Measurements from ENCODE around the gene ZNF124. TPM values are rescaled to one million over a fixed set of nuclear protein-coding genes. Genes with fewer than 3 reads are reported as not detected.

The ZNF124 gene
- total RNA-seq, 1 experiment from 2014 or later: 47.5 TPM

DNA sequence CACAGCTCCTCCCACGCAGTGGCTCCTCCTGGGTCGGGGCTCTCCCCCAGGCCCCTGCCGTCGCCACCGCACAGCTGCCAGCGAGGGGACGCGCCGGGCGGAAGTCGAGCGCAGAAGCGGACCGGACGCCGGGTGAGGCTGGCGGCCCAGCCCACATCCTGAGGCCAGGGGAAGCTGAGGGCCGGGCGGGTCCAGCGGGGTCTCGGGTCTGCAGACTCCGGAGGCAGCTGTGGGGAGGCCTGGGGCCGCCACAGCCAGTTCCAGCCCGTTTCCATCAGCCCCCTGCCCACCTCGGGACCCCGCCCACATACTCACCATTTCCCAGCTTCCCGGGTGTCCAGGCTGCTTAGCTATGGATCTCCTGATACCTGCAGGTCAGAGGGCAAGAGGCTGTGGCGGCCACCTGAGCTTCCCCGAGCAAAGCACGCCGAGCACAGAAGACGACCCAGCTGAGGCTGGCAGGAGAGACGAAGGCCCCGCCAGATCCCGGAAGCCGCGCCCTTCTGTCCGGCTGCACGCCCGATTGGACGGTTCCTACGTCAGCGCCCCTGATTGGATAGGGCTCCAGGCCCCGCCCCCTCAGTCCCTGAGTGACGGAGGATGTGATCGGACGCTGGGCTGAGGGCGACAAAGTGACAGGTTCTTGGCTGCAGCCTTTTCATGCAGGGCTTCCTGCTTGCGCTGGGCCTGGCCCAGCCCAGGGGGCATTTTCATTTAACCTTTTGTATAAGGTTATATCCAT is 38.7 kb upstream of the ZNF124 start:
- peak; percentile 97 to 98 for DNase-seq
- Histone ChIP-seq H3K9me3 (no peaks in the 10 kb centered on the region), H3K4me1 (peaks cover 7% of the 10 kb centered on the region; the same call in 1 of the 2 replicates), H3K4me3 (ENCODE audit: low read depth, low read length) (peak overlapping the region; percentile 82), H3K27me3 (replicated peaks; ENCODE audit: control insufficient read depth, insufficient read depth, low read length) (no peaks in the 10 kb centered on the region), H3K36me3 (ENCODE audit: control insufficient read depth, insufficient read depth, low read length) (no peaks in the 10 kb centered on the region; the same call in 1 of the 2 replicates)
- Mint-ChIP-seq H3K4me3 (ENCODE audit: unreplicated experiment) (peak overlapping the region; percentile 94), H3K27me3 (ENCODE audit: insufficient read depth, unreplicated experiment) (no peaks in the 10 kb centered on the region), H3K36me3 (ENCODE audit: insufficient read depth, unreplicated experiment) (peaks cover 39% of the 10 kb centered on the region), H3K27ac (ENCODE audit: unreplicated experiment) (peak overlapping the region; percentile 95), H3K4me1 (ENCODE audit: low read depth, unreplicated experiment) (peaks cover 5% of the 10 kb centered on the region), H3K9me3 (ENCODE audit: unreplicated experiment) (no peaks in the 10 kb centered on the region)
- CTCF ChIA-PET: no interaction called here
- no TSS peak for BruUV-seq (replicated peaks)
- POLR2A ChIA-PET: no interaction called here
- TF ChIP-seq, protein P1, sequence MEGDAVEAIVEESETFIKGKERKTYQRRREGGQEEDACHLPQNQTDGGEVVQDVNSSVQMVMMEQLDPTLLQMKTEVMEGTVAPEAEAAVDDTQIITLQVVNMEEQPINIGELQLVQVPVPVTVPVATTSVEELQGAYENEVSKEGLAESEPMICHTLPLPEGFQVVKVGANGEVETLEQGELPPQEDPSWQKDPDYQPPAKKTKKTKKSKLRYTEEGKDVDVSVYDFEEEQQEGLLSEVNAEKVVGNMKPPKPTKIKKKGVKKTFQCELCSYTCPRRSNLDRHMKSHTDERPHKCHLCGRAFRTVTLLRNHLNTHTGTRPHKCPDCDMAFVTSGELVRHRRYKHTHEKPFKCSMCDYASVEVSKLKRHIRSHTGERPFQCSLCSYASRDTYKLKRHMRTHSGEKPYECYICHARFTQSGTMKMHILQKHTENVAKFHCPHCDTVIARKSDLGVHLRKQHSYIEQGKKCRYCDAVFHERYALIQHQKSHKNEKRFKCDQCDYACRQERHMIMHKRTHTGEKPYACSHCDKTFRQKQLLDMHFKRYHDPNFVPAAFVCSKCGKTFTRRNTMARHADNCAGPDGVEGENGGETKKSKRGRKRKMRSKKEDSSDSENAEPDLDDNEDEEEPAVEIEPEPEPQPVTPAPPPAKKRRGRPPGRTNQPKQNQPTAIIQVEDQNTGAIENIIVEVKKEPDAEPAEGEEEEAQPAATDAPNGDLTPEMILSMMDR (IDR thresholded peaks at IDR 0.05; ENCODE audit: insufficient read depth in 1 of 2, low read depth in 1 of 2, low read length in 1 of 2, severe bottlenecking in 1 of 2, unreplicated experiment in 1 of 2): no peak
- intact Hi-C loops (cut with micrococcal nuclease; ENCODE audit: unreplicated experiment): loop anchor here (5.0 kb wide), 2 partner anchors 47 to 87 kb away; partner anchors contain the start of gene VN1R5

DNA sequence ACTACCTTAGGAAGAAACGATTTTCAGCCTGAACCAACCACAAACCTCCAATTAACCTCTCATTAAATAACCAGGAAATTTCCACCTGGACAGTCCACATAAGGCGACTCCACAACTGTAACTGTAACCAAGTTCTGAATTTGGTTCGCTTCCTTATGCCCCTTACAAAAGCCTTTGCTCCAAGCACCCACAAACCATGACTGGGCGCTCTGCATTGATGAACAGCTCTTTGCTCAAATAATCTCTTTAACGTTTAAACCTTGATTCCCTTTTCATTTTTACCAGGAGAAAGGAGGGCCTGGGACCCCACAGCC is 38.2 kb upstream of the ZNF124 start:
- BruUV-seq (replicated peaks): no TSS peak
- POLR2A ChIA-PET: no interaction called here

DNA sequence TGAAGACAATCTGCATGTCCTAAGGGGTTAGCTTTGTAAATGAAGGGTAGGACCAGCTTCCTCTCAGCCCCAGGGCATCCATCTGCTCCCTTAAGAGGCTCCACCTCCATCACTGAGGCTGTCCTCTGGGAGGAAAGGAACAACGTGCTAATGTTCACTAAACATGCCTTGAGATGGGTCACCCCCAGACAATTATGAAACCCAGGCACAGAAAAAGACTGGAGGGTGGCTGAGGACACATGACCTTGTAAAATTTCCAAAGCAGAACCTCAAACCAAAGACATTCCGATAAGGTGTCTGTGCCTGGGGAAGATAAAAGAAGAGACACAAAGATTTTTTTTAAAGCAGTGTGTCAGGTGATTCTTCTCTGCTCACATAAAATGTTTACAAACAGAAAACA is 37.6 kb upstream of the ZNF124 start:
- POLR2A ChIA-PET: no interaction called here
- no peak overlapping the region for H3K27ac Mint-ChIP-seq (ENCODE audit: unreplicated experiment)

More for the DNA sequence above, 38.2 kb upstream of the ZNF124 start:
- intact Hi-C loops (cut with micrococcal nuclease; ENCODE audit: unreplicated experiment): loop anchor here (5.0 kb wide), 2 partner anchors 47 to 87 kb away; partner anchors contain the start of gene VN1R5
- TF ChIP-seq, protein P1 (IDR thresholded peaks at IDR 0.05; ENCODE audit: insufficient read depth in 1 of 2, low read depth in 1 of 2, low read length in 1 of 2, severe bottlenecking in 1 of 2, unreplicated experiment in 1 of 2): no peak
- peak overlapping the region; percentile 95 for H3K27ac Mint-ChIP-seq (ENCODE audit: unreplicated experiment)
- no peaks in the 10 kb centered on the region; the same call in 1 of the 2 replicates for H3K36me3 ChIP-seq (ENCODE audit: control insufficient read depth, insufficient read depth, low read length)
- peaks cover 5% of the 10 kb centered on the region for H3K4me1 Mint-ChIP-seq (ENCODE audit: low read depth, unreplicated experiment)
- no peaks in the 10 kb centered on the region for H3K9me3 ChIP-seq
- peaks cover 7% of the 10 kb centered on the region; the same call in 1 of the 2 replicates for H3K4me1 ChIP-seq
- no peaks in the 10 kb centered on the region for H3K27me3 Mint-ChIP-seq (ENCODE audit: insufficient read depth, unreplicated experiment)
- no peaks in the 10 kb centered on the region for H3K9me3 Mint-ChIP-seq (ENCODE audit: unreplicated experiment)
- peaks cover 45% of the 10 kb centered on the region for H3K36me3 Mint-ChIP-seq (ENCODE audit: insufficient read depth, unreplicated experiment)
- CTCF ChIA-PET: no interaction called here
- H3K4me3 ChIP-seq (ENCODE audit: low read depth, low read length): peak overlapping the region; percentile 82
- H3K4me3 Mint-ChIP-seq (ENCODE audit: unreplicated experiment): peak overlapping the region; percentile 94
- no peaks in the 10 kb centered on the region for H3K27me3 ChIP-seq (replicated peaks; ENCODE audit: control insufficient read depth, insufficient read depth, low read length)
- no peak for DNase-seq

More for the DNA sequence above, 37.6 kb upstream of the ZNF124 start:
- Mint-ChIP-seq H3K4me3 (ENCODE audit: unreplicated experiment) (peak overlapping the region; percentile 94), H3K27me3 (ENCODE audit: insufficient read depth, unreplicated experiment) (no peaks in the 10 kb centered on the region), H3K36me3 (ENCODE audit: insufficient read depth, unreplicated experiment) (peaks cover 49% of the 10 kb centered on the region), H3K4me1 (ENCODE audit: low read depth, unreplicated experiment) (peaks cover 5% of the 10 kb centered on the region), H3K9me3 (ENCODE audit: unreplicated experiment) (no peaks in the 10 kb centered on the region)
- peak overlapping the region; percentile 82 for H3K4me3 ChIP-seq (ENCODE audit: low read depth, low read length)
- DNase-seq: no peak
- H3K4me1 ChIP-seq: peaks cover 7% of the 10 kb centered on the region; the same call in 1 of the 2 replicates
- H3K9me3 ChIP-seq: no peaks in the 10 kb centered on the region
- intact Hi-C loops (cut with micrococcal nuclease; ENCODE audit: unreplicated experiment): no loop called here
- H3K36me3 ChIP-seq (ENCODE audit: control insufficient read depth, insufficient read depth, low read length): no peaks in the 10 kb centered on the region; the same call in 1 of the 2 replicates
- CTCF ChIA-PET: no interaction called here
- no peaks in the 10 kb centered on the region for H3K27me3 ChIP-seq (replicated peaks; ENCODE audit: control insufficient read depth, insufficient read depth, low read length)
- no TSS peak for BruUV-seq (replicated peaks)
- TF ChIP-seq, protein P1 (IDR thresholded peaks at IDR 0.05; ENCODE audit: insufficient read depth in 1 of 2, low read depth in 1 of 2, low read length in 1 of 2, severe bottlenecking in 1 of 2, unreplicated experiment in 1 of 2): no peak
